Psoas muscle (tissue), 8 donors: Measurements from ENCODE around the gene BRF1. TPM values are rescaled to one million over a fixed set of nuclear protein-coding genes. Genes with fewer than 3 reads are reported as not detected.
A peak's percentile ranks its signal among the peaks of the same experiment; 100 is the strongest.

Experiments used
- ATAC-seq, 4 donors: fragments of 200-7000 bp; cut with Tn5 transposase; one replicate each; pipeline ENCODE4 v1.9.1; 2020; ENCODE audit warnings: moderate library complexity in 3 of 4, mild to moderate bottlenecking in 2 of 4
- DNase-seq, 2 donors: peaks; one replicate each; pipeline ENCODE4 v3.0.0-alpha.2; 2020
- H3K27ac ChIP-seq: fragments of 200-600 bp; one replicate; pipeline ENCODE4 v1.8.0; 2022
- H3K27me3 ChIP-seq, 3 donors: fragments of 200-600 bp in 1 of 3; one replicate each; pipeline versions ENCODE4 v1.6.1 to v1.8.0; 2013 to 2022; ENCODE audit warnings: low read length in 2 of 3, mild to moderate bottlenecking in 2 of 3, moderate library complexity in 1 of 3; ENCODE audit not compliant: insufficient read depth in 3 of 3
- H3K36me3 ChIP-seq, 2 donors: fragments of 200-600 bp in 1 of 2; one replicate each; pipeline versions ENCODE4 v1.6.1 to v1.8.0; 2013 to 2022; ENCODE audit warnings: low read depth in 1 of 2, mild to moderate bottlenecking in 1 of 2, moderate library complexity in 1 of 2; ENCODE audit not compliant: insufficient read depth in 1 of 2
- H3K4me1 ChIP-seq: fragments of 200-600 bp; one replicate; pipeline ENCODE4 v1.8.0; 2022
- H3K4me3 ChIP-seq: fragments of 200-600 bp; one replicate; pipeline ENCODE4 v1.8.0; 2022; ENCODE audit warnings: mild to moderate bottlenecking
- H3K9me3 ChIP-seq: fragments of 200-600 bp; one replicate; pipeline ENCODE4 v1.8.0; 2022
- WGBS, 3 donors: extraction: QIAGEN DNeasy Blood & Tissue Kit; methylation state at CpG; one replicate each; pipeline versions ENCODE4 v1.1.6 to v1.1.7; 2013; 5-methylcytosine and 5-hydroxymethylcytosine counted together
- intact Hi-C, 2 donors: fragments of 100-400 bp; cut with DNase I; formaldehyde crosslinking; loops; one replicate each; pipeline versions ENCODE4 v1.11.0 to v1.14.2; 2022
- polyA plus RNA-seq, 3 donors: library from polyadenylated mRNA; stranded (reverse); fragments of 200-250 nt; gene quantifications; one replicate each; pipeline ENCODE4 v1.2.3, GENCODE V29; 2013
- total RNA-seq, 4 donors: library from RNA; stranded (reverse); fragmentation: NEBNext Ultra II Directional in 2 of 4; extraction: Animal tissue kit (Norgen Biotek cat#: 25700) in 2 of 4; gene quantifications; one replicate each; pipeline versions ENCODE4 v1.2.1 to v1.2.4, GENCODE V29; 2021 to 2023
- TF ChIP-seq, protein P1 (sequence below): fragments of 200-600 bp; IDR thresholded peaks from one replicate; pipeline ENCODE4 v1.8.0; 2022; ENCODE audit warnings: antibody characterized with exemption
- donor health status: healthy with polysubstance abuse.
- donor health status: DM: no; HTN: no; CAD: no; lungs with moderate emphysema.
- donor health status: Bipolar disorder and iron deficiency.
- donor health status: healthy.
- donor health status: DM: yes; HTN: yes; CAD: no.
- donor health status: DM: no; HTN: no; CAD: no.
- donor health status: DM: no; HTN: no; CAD: no.
- donor health status: DM: yes; HTN: yes; CAD: no.

The BRF1 gene
- total and polyA plus RNA-seq, 7 donors = 12.9 to 26.2 (median 17.1) TPM

DNA sequence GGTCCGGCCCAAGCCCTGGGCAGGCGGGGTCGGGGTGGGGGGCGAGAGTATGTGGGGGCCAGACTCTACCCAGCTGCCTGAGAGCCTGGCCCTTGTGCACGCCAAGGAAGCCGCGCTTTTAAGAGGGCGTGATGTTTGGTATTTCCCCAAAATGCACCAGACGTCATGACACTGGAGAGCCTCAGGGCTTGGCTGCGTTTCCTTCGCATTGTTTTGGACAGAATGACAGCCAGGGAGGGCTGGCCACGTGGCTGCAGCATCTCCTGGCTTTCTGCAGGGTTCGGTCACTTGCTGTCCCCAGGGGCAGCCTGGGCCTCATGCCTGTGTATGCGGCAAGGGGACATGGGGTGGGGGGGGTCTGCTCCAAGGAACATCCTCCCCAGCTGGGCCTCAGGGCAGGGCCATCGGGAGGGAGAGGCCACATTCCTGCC, 103.6 kb downstream of the BRF1 start:
- DNase-seq = peak in 1 of 2 donors; percentile 78
- intact Hi-C loops = loop anchor here in 1 of 2 donors (5.0 kb wide), 1 partner anchor 105 kb away; no protein-coding TSS in a partner anchor
- Histone ChIP-seq H3K27ac (peak overlapping the region; percentile 61), H3K4me1 (peaks cover 13% of the 10 kb centered on the region), H3K27me3 (peaks cover 0 to 48% (median 15%) of the 10 kb centered on the region in 3 donors), H3K36me3 (no peaks in the 10 kb centered on the region), H3K9me3 (no peaks in the 10 kb centered on the region), H3K4me3 (no peak overlapping the region)
- WGBS, 3 donors = 4 to 7% (median 5%) methylated on average over 13 to 15 of the region's 15 CpGs
- ATAC-seq = peak in 3 of 4 donors; percentile 2 to 28 (median 20)
- TF ChIP-seq, protein P1, sequence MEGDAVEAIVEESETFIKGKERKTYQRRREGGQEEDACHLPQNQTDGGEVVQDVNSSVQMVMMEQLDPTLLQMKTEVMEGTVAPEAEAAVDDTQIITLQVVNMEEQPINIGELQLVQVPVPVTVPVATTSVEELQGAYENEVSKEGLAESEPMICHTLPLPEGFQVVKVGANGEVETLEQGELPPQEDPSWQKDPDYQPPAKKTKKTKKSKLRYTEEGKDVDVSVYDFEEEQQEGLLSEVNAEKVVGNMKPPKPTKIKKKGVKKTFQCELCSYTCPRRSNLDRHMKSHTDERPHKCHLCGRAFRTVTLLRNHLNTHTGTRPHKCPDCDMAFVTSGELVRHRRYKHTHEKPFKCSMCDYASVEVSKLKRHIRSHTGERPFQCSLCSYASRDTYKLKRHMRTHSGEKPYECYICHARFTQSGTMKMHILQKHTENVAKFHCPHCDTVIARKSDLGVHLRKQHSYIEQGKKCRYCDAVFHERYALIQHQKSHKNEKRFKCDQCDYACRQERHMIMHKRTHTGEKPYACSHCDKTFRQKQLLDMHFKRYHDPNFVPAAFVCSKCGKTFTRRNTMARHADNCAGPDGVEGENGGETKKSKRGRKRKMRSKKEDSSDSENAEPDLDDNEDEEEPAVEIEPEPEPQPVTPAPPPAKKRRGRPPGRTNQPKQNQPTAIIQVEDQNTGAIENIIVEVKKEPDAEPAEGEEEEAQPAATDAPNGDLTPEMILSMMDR = no peak

DNA sequence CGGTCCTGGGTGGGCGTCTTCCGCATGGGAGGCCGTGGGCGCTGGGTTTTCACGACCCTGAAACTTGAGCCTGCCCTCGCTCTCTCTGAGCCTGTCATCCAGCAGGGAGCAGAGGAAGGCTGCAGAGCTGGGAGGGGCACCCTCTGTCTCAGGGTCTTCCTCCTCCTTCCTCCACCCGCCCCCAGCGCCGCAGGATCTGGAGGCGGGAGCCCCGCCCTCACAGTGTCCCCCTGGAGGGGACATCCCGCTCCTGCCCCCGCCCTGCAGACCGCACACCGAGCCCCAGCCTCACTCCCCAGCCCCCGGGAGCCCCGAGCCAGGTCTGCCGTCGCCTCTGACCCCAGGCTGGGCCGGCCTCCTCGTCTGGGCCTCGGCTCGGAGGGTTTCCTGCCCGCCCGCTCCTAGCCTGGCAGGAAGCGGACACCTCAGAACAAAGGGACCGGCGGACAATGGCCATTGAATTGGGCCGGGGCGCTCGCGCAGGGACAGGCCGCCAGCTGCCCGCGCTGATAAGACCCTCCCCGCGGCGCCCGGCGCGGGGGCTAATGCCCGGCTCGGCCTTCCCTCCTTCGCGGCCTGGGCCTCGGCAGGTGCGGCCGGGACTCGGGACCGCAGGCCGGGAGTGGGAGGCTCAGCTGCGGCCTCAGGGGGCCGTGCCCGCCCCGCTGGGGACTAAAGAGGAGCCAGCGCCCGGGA, 104.4 kb downstream of the BRF1 start:
- WGBS, 3 donors = 8 to 20% (median 14%) methylated on average over 38 to 58 of the region's 58 CpGs
- intact Hi-C loops = loop anchor here in 1 of 2 donors (5.0 kb wide), 1 partner anchor 104 kb away; no protein-coding TSS in a partner anchor

DNA sequence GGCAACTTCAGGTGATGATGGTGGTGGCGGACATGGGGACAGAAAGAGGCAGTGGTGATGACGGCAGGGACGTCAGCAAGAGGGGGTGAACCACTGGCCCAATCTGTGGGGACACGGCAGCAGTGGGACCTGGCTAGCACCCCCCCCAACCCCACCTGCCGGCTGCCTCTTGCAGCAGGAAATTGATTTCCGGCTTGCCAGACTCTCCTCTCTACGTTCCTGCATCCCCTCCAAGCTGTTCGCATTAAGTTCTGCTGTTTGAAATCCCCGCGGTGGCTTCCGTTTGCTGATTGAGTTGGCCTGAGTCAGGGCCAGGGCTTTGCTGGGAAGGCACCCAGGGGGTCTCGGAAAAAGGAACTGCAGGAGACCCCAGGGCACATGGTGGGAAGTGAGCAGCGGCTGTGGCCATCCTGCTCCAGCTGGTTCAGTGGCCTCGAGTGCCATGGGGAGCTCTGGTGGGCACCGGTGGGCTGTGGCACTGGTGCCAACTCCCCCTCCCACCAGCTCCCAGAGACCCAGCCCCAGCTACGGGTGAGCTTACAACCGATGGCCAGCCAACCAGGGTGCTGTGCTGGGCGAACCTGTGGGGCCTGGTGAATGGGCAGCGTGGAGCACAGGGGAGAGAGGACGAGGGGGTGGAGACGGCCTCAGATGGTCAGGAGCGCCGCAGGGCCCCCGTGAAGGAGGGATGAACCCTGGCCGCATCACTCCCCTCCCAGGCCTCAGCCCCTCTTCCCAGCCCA, 105.1 kb downstream of the BRF1 start:
- Histone ChIP-seq H3K4me3 (no peak overlapping the region), H3K9me3 (no peaks in the 10 kb centered on the region), H3K36me3 (no peaks in the 10 kb centered on the region), H3K27me3 (peaks cover 0 to 43% (median 15%) of the 10 kb centered on the region in 3 donors), H3K4me1 (peaks cover 10% of the 10 kb centered on the region), H3K27ac (peak overlapping the region; percentile 50)
- intact Hi-C loops = loop anchor here in 1 of 2 donors (5.0 kb wide), 1 partner anchor 103 kb away; no protein-coding TSS in a partner anchor
- TF ChIP-seq, protein P1 = no peak
- no peak for DNase-seq
- 49 to 62% (median 58%) methylated on average over 25 of the region's 25 CpGs for WGBS, 3 donors
- ATAC-seq = no peak

More for the DNA sequence above, 104.4 kb downstream of the BRF1 start:
- ATAC-seq (peak; percentile 19 to 39 (median 26)), DNase-seq (peak in 1 of 2 donors; percentile 52)
- H3K4me1 ChIP-seq = peaks cover 11% of the 10 kb centered on the region
- no peaks in the 10 kb centered on the region for H3K36me3 ChIP-seq
- TF ChIP-seq, protein P1 = no peak
- H3K27ac ChIP-seq = peak overlapping the region; percentile 61
- H3K4me3 ChIP-seq = peak overlapping the region; percentile 25
- peaks cover 0 to 48% (median 15%) of the 10 kb centered on the region in 3 donors for H3K27me3 ChIP-seq
- H3K9me3 ChIP-seq = no peaks in the 10 kb centered on the region

DNA sequence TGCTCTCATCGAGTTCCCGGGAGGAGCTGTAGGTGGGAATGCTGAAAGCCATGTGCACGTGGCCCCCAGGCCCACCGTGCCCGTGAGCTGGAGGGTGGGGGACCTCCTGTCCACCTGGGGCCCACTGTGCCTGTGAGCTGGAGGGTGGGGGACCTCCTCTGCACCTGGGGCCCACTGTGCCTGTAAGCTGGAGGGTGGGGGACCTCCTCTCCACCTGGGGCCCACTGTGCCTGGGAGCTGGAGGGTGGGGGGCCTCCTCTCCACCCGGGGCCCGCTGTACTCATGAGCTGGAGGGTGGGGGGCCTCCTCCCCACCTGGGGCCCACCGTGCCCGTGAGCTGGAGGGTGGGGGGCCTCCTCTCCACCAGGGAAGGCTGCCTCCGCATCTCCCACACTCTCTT, 105.8 kb downstream of the BRF1 start:
- TF ChIP-seq, protein P1 = no peak
- intact Hi-C loops = loop anchor here in 1 of 2 donors (5.0 kb wide), 1 partner anchor 103 kb away; no protein-coding TSS in a partner anchor
- H3K4me3 ChIP-seq = no peak overlapping the region
- ATAC-seq (no peak), DNase-seq (no peak)
- no peaks in the 10 kb centered on the region for H3K9me3 ChIP-seq
- 70 to 79% (median 75%) methylated on average over 8 to 10 of the region's 10 CpGs for WGBS, 3 donors
- H3K27me3 ChIP-seq = peaks cover 0 to 38% (median 15%) of the 10 kb centered on the region in 3 donors
- peak overlapping the region; percentile 50 for H3K27ac ChIP-seq
- no peaks in the 10 kb centered on the region for H3K36me3 ChIP-seq
- peaks cover 10% of the 10 kb centered on the region for H3K4me1 ChIP-seq
